GM18499 (cell line): ENCODE results near the gene ZBTB20.

ENCODE experiments used
- ATAC-seq: cut with Tn5 transposase; IDR thresholded peaks from one replicate; pipeline ENCODE4 v1.9.1; 2021; ENCODE audit warnings: moderate number of reproducible peaks; ENCODE audit not compliant: insufficient read depth, unreplicated experiment

The ZBTB20 gene

DNA sequence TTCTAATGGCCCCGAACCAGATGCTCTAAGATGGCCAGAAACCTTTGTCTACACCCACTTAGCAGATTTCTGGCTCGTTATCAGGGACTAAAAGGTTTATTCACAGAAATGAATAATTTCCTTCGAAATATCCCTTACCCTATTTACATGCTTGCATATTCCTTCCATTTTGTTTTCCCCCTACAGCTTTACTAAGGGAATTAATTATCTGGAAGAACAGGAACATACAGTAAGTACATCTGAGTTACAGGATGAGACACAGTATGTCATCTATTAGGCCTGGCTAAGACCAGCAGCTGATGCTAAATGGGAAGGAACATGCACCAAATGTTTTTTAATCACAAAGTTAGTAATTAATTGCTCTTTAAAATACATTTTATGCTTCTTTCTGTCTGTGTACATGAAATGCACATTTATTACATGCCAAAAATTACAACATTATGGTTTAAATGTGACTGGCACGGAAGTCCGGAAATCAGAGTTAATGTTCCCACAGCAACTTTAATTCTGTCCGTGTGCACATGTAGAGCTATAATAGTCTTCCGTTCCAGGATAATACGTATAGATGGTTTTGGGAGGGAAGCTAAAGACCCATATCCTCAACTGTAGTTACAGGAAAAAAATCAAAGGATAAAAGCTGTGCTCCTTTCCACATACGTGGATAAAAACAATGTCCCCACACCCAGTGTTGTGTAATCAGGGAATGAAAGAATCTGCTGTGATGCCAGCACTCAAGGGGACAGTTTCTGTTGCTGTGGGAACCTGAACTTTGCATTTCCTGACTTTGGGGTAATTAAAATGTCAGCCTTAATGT is 771.3 kb downstream of the ZBTB20 start:
- no peak for ATAC-seq

DNA sequence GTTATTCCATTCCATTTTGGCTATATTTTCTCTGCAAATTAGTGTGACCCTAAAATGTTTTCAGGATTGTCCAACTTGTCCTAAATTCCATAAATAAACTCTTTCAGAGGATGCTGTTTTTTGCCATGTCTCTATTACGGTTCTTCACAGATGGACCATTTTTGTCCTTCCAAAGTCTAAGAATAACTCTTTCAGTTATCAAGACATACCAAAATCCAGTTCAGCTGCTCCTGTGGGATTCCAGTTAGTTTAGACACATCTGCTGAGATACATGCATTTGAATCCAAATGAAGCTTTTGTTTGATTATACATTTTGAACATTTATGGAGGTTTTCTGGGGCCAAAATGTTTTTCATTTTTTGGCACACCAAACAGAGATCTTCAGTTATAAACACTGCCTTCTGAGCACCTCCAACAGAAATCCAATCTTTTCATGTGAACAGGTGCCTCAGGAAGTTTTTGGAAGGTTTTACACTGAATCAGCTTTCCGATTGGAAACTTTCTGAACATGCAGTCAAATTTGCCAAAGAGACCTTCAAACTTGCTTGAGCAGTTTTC is 772.6 kb downstream of the ZBTB20 start:
- no peak for ATAC-seq

DNA sequence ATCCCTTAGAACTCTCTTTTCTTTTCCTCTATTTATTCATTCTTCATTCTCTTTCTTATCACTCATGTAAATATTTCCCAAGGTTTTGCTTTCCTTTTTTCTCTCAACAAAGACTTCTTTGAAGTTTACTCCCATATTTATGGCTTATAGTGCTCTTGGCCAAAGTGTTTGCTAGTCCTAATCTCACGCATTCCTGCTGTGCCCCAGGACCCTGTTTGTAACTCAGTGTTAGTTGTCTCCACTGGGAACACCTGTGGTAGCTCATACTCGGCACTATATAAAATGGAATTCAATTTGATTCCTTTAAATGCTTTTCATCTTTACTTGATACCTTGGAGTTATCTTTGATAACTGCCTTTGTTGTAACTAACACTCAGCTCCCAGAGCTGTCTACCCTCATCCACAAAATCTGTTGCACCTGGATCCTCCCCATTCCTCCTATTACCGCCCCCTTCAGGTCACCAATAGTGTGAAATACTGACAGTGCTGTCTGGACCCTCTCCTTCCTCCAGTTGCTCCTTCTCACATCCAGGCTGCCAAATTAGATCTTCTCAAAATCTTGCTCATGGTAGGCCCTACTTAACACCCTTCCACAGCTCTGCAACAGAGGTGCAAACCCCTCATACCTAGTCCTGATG is 776.4 kb downstream of the ZBTB20 start:
- ATAC-seq = no peak

DNA sequence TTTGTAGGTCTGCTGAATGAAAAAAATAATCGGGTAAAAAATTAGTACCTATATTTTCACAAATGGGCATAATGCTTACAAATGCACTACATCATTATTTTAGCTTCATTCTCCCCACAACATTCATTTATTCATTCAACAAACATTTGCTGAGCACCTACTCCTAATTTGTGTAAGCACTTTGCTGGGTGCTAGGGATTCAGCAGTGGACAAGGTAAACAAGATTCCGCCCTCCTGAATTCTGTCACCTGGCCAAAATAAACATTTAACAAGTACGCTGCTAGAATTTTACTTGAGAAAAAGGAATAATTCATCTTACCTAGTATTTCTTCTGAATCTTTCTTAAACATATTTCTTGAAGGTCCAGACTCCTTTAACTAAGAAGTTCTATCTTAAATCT is 781.2 kb downstream of the ZBTB20 start:
- no peak for ATAC-seq

DNA sequence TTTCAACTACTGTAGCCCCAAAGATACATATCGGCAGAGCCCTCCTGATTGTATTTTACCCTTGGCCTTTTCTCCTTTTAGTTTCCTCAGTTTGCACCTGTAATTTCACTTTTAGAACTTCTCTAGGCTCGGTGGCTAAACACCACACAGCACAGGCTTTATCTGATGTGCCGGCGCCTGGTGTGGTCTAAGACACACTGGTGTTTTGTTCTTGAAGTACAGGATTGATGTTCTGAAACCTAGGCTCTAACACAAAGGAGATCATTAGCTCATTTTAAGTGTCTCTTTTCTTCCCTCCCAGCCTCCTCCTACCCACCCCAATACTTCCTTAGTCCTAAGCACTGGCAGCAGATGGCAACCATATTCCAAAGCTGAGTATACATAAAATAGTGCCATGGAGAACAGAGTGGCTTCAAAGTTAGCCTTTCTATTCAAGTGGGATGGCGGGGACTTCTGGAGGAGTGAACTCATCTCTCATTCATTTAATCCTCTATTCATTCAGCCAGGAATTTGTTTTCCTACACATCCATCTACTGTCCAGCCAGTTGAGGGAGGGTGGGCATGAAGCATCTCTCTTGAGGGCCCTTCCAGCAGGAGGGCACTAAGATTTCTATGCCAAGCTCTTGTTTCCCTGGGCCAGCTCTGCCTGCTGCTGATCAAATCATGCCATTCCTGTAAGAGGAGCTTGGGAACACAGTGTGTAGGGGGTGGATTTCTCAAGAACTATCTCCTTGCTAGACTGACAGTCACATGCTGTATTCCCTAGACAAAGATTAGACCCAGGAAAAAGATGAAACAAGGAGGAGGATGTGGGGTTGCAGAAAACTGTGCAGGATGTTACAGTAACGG is 782.1 kb downstream of the ZBTB20 start:
- ATAC-seq = no peak

DNA sequence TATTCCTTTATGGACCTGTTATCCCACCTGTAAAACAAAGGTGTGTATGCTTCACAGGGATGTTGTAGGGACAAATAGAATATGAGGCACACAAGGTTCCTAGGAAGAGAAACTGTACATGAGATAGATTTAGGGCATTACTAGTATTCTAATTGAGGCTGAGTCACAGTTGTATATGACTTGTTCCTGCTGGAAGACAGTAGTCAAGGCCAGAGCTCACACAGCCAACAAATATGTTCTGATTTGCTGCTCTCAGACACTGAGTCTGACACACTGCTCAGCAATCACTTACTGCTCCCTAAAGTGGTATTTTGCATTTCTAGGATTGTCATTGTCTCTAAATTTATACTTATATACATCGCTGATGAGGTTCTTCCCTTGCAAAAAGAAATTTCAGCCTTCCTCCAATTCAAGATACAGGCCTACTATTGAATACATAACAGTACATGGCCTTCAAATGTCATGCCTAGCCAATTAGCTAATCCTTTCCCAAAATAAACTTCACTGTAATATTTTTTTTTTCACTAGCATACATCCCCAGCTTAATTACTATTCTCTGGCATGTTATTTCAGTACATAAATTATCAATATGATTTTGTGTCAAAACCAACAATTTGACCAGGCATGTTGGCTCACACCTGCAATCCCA is 783.4 kb downstream of the ZBTB20 start:
- ATAC-seq = no peak

DNA sequence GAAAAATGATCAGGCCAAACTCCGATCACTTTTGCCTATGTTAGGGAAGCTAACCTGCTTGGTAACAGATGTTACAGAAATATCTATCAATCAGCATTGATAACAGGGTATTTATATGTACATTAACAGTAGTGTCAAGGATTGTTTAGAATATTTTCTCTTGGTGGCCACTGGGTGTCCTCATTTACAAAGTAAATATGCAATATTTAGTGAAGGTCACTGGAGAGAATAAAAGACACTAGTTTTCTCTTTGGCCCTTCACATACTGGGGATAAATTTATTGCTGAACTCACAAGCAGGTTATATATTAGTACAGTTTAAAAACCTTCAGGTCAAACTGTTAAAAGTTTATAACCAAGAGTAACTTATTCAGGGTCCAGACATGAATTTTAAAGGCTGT is 784.3 kb downstream of the ZBTB20 start:
- no peak for ATAC-seq

DNA sequence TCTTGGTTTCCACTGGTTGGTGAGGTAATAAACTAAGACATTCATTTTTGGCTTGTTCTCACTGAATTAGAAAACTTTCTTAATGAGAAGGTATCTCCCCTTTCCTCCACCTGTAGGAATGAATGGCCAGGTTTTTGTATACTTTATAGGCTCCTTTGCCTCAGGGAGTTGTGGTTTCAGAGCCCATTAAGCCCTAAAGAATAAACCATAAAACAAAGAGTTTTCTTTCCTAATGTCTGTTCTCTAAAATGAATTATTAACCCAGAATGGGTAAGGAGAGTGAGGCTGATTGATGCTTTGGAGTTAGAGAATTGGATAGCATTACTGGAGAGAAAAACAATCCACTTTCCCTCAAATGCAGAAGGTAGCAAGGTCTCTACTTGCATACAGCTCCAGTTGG is 785.7 kb downstream of the ZBTB20 start:
- no peak for ATAC-seq

DNA sequence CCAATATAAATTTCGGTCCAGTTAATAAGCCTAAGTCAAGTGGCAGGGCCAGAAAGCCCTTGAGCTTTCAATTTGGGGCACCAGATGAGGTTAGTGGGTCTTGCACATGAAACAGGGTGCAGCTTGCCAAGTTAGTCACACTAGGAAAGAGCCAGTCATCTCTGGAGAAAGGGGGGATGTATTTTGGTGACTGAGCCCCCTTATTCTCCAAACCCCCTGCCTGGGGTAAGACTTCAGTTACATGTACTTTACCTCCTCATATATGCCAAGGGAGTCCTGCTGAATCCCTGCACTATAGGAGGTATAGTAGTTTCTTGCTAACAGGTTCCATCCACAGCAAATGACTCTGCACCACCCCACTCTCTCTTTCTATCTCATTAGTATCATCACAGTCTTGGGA is 790.6 kb downstream of the ZBTB20 start:
- no peak for ATAC-seq

DNA sequence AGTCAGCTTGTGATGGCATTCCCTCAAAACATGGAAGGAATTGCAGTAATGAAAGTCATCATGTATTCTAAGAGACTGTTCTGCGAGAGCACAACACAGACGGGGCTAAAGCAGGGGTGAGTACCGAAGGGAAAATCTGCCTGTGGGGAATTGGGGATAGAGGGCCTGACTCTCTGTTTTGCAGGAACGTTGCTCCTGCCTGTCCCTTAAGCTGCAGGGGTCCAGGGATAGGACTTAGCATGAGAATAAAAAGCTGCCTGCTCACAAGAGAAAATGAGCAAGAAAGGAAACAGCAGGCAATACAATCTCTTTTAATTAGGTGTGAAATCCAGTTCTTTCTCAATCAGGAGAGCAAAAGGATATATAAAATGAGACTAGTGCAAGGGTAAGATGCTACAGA is 791.0 kb downstream of the ZBTB20 start:
- no peak for ATAC-seq

DNA sequence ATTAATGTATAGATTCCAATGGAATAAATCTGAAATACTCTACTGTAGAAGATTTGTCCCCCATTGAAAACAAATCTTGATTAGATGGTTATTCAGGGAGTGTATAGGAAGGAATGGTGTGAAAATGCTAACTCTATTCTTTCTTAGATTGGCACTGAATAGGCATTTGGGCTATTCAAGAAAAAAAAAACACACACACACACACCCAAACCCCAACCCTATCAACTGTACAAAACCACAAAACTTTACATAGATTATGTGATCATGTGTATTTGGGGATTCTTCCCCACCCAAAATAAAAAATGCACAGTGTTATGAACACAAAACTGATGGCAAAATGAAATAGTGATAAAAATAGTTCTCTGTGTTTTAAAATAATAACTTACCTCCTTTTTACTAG is 791.4 kb downstream of the ZBTB20 start:
- ATAC-seq = no peak

DNA sequence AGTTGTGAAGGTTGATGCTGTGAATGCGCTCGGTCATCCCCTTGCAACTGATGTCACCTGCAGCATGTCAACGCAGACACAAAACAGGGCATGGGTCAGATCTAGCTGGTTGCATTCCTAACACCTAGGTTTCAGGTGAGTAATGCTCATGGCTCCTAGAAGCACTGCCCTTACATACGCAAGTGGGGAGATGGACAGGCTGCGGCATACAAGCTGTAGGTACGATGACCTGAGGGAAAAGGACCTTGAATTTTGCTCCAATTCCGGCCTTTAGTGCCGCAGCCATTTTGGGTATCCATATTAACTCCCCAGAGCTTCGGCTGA is 795.3 kb downstream of the ZBTB20 start:
- no peak for ATAC-seq

DNA sequence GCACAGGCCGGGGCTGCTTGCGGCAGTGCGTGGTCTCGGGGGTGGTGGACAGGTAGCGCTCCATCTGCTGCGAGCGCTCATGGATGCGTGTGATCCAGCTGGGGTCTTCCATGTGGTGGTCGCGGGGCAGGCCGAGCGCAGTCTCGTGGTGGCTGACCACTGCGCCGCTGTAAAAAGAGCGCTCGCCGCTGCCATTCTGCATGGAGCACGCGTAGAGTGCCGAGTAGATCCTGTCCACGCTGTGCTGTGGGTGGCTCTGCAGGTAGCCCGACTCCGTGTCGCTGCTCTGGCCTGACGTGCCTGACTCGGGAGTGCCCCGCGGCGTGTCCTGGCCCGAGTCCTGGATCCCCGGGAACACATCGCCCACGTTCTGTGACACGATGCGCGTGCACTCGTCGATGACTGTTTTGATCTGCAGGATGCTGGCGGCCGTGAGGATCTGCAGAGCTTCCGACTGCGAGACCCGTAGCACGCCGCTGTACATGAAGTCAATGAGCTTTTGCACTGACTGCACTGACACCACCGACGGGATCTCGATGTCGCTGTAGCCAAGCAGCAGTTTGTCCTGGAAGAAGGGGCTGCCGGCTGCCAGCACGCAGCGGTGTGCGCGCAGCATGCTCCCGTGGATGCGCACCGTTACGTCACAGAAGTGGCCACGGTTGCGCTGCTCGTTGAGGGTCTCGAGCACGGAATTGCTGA is 795.8 kb downstream of the ZBTB20 start:
- no peak for ATAC-seq

DNA sequence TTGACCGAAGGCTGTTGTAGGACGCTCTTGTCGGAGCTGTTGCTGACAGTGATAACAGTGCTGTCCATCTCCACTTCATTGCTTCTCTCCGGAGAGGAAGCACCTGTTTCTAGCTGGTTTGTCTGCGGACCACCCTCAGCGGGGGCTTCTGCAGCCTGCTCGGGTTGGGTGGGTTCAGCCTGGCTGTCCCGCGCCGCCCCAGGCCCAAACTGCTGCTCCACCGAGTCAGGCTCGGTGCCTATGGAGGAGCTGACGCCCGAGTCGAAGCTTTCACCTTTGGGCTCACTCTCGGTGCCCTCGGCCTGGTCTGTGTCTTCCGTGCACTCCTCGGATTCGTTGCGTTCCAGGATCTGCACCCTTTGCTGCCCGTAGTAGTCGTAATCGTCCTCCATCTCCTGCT is 796.4 kb downstream of the ZBTB20 start:
- no peak for ATAC-seq

DNA sequence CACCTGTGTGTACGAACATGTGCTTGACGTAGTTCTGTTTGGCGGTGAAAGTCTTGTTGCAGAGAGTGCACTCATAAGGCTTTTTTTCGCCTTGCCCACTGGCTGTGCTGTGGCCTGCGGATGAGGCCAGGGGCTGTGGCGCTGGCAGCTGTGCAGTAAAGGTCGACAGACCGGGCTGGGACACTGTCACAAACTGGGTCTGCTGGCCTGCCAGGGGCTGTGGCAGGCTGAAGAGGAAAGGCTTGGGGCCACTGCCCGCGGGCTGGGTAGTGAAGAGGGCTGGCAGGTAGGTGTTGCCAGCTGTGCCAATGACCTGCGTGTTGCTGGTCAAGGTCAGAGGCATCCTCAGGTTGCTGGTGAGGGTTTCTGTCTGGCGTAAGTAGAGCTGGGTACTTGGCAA is 796.8 kb downstream of the ZBTB20 start:
- ATAC-seq = no peak

DNA sequence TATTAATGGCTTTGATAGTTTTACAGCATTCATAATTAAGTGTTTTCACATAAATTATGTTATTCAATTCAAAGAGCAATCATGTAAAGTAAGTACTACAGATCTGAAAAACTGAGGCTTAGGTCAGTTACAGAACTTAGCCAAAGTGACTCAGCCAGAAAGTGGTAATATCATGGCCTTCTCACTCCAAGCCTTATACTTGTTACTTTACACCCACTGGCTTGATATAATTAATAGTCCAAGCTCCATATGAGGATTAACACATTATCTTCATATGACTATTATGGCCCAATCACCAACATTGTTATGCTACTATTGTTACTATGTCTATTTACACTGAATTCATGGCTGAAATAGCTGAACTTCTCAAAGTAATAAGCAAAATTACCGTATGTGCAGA is 802.6 kb downstream of the ZBTB20 start:
- no peak for ATAC-seq

DNA sequence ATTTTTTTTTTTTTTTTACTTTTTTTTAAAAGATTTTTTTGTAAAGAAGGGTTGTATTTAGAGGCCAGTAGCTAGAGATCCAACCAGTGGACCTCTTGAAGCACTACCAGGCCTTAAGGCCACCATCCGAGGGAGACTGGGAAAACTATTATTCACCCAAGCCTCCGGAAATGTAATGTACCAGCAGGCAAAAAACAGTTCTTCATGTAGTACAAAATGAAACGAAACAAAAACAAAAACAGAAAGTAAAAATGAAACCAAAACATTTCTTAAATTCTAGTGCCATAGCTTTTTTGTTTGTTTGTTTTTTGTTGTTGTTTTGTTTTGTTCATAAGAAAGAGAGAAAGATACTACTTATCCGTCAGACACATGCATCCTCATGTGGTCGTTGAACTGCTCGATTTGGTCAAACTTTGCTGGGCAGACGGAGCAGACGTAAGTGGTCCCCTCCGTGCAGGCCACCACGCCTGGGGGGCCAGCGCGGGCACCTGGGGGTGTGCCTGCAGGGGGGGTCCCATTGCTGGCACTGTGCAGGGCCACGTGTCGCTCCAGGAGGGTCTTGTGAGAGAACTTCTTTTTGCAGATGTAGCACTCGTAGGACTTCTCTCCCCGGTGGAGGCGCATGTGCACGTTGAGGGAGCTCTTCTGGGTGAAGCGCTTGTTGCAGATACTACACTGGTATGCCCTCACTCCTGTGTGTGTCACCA is 808.3 kb downstream of the ZBTB20 start:
- ATAC-seq = no peak

DNA sequence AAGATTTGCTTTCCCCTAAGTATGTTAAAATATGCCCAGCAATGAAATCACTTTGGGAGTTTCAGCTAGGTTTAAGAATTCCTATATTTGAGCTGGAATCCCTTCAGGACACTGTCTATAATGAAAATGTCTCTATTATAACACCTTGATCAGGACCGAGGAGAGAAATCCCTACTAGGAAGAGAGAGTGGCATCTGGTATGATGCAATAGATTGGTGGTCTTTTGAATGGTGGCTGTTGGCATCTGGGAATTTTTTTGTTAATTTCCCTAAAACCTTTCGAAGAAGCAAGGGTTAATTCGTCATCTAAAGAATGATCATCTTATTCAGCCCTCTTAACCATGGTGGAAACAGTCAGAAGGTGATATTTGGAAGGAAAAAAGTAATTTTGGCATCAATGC is 810.2 kb downstream of the ZBTB20 start:
- no peak for ATAC-seq

DNA sequence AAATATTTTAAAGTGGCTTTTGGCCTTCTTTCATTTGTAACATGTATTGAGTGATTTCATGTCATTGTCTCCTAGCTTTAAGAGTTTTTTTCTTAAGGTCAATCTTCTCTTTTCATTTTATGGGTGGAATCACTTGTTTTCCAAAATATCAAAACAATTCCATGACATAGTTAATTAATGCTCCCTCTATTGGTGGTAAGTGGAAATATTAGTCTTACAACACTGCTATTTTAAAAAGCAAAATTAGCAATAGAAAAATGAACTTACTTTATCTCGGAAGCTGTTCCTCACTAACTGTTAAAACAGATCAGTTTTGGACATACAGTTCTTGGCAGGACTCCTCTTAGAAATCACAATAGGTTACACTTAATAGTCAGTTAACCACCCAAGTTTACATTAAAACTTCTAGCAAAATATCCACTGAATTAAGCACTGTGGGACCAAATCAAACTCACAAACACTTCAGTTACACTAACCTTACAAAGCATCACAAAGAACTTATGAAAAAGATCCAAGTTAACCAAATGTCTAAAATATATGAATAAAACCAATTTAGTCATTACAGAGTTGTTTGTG is 810.9 kb downstream of the ZBTB20 start:
- no peak for ATAC-seq
